ENCODE results near the gene GYS1.
"Not testable (repeated sequence)": the region's sequence is repeated elsewhere in the genome, so short reads cannot be mapped to it uniquely, and the experiment has no call there.

Gene GYS1

GRCh38 chr19:49020931-49021895, 28.1 kb upstream of the GYS1 start:
- Histone ChIP-seq H3K4me3 (replicated peaks; ENCODE audit: low read depth, low read length) (no peak overlapping the region), H3K36me3 (ENCODE audit: control insufficient read depth, insufficient read depth, low read length) (peaks cover under 1% of the 10 kb centered on the region; the same call in 1 of the 2 replicates), H3K27me3 (replicated peaks; ENCODE audit: control insufficient read depth, insufficient read depth, low read length) (no peaks in the 10 kb centered on the region)
- DNase-seq (ENCODE audit: extremely low read depth, insufficient read length) = no peak
- no peak for TF ChIP-seq CTCF (IDR thresholded peaks at IDR 0.05; ENCODE audit: insufficient read depth, low read length, poor library complexity, severe bottlenecking)

- no peaks in the 10 kb centered on the region for H3K27me3 ChIP-seq (replicated peaks; ENCODE audit: control insufficient read depth, insufficient read depth, low read length)
- no peak for TF ChIP-seq CTCF (IDR thresholded peaks at IDR 0.05; ENCODE audit: insufficient read depth, low read length, poor library complexity, severe bottlenecking)
- H3K36me3 ChIP-seq (ENCODE audit: control insufficient read depth, insufficient read depth, low read length) = peaks cover 7% of the 10 kb centered on the region
- no peak overlapping the region for H3K4me3 ChIP-seq (replicated peaks; ENCODE audit: low read depth, low read length)
- DNase-seq (ENCODE audit: extremely low read depth, insufficient read length) = no peak
Measured at GRCh38 chr19:49020342-49020741, 27.2 kb upstream of the GYS1 start.

- no peaks in the 10 kb centered on the region for H3K27me3 ChIP-seq (replicated peaks; ENCODE audit: control insufficient read depth, insufficient read depth, low read length)
- peak; percentile 36 for TF ChIP-seq CTCF (IDR thresholded peaks at IDR 0.05; ENCODE audit: insufficient read depth, low read length, poor library complexity, severe bottlenecking)
- peaks cover 9% of the 10 kb centered on the region for H3K36me3 ChIP-seq (ENCODE audit: control insufficient read depth, insufficient read depth, low read length)
- peak overlapping the region; percentile 46 for H3K4me3 ChIP-seq (replicated peaks; ENCODE audit: low read depth, low read length)
- DNase-seq (ENCODE audit: extremely low read depth, insufficient read length) = peak; percentile 66
Measured at GRCh38 chr19:49019242-49019932, 26.3 kb upstream of the GYS1 start.

- H3K4me3 ChIP-seq (replicated peaks; ENCODE audit: low read depth, low read length) = peak overlapping the region; percentile 46
- DNase-seq (ENCODE audit: extremely low read depth, insufficient read length); H3K27me3 ChIP-seq (replicated peaks; ENCODE audit: control insufficient read depth, insufficient read depth, low read length); H3K36me3 ChIP-seq (ENCODE audit: control insufficient read depth, insufficient read depth, low read length): not testable (repeated sequence)
Measured at GRCh38 chr19:49018388-49019241, 25.5 kb upstream of the GYS1 start.

- peak; percentile 78 for TF ChIP-seq CTCF (IDR thresholded peaks at IDR 0.05; ENCODE audit: insufficient read depth, low read length, poor library complexity, severe bottlenecking)
- Histone ChIP-seq H3K36me3 (ENCODE audit: control insufficient read depth, insufficient read depth, low read length) (peaks cover 9% of the 10 kb centered on the region), H3K4me3 (replicated peaks; ENCODE audit: low read depth, low read length) (peak overlapping the region; percentile 39), H3K27me3 (replicated peaks; ENCODE audit: control insufficient read depth, insufficient read depth, low read length) (no peaks in the 10 kb centered on the region)
- DNase-seq (ENCODE audit: extremely low read depth, insufficient read length) = peak; percentile 74
Measured at GRCh38 chr19:49017666-49018351, 24.7 kb upstream of the GYS1 start.
